Gastrocnemius medialis (tissue), 4 donors: ENCODE data around the gene AMIGO2. TPM values are rescaled to one million over a fixed set of nuclear protein-coding genes. Genes with fewer than 3 reads are reported as not detected.
"Not testable (repeated sequence)": the region's sequence is repeated elsewhere in the genome, so short reads cannot be mapped to it uniquely, and the experiment has no call there.

Source experiments
- ATAC-seq, 2 donors: fragments of 150-250 bp; one replicate each; pipeline ENCODE4 v1.9.1; 2016
- DNase-seq, 2 donors: peaks; one replicate each; pipeline ENCODE4 v3.0.0-alpha.2; 2019
- H3K27ac ChIP-seq, 4 donors: fragments of 200-600 bp; sonication (generic); 1 replicate in 1 of 4; 2 replicates in 3 of 4; pipeline ENCODE4 v1.5.1; 2016 to 2018; ENCODE audit warnings: mild to moderate bottlenecking in 2 of 4, moderate library complexity in 1 of 4
- H3K27me3 ChIP-seq, 3 donors: fragments of 200-600 bp; sonication (generic) in 2 of 3; 1 replicate in 1 of 3; 2 replicates in 2 of 3; pipeline versions ENCODE4 v1.5.1 to v1.6.0; 2016 to 2019; ENCODE audit warnings: mild to moderate bottlenecking in 1 of 3, moderate library complexity in 1 of 3
- H3K36me3 ChIP-seq, 2 donors: fragments of 200-600 bp; sonication (generic) in 1 of 2; one replicate each; pipeline ENCODE4 v1.5.1; 2017 to 2018
- H3K4me1 ChIP-seq, 2 donors: fragments of 200-600 bp; sonication (generic) in 1 of 2; one replicate each; pipeline ENCODE4 v1.5.1; 2016 to 2017; ENCODE audit warnings: mild to moderate bottlenecking in 2 of 2
- H3K4me3 ChIP-seq, 4 donors: fragments of 200-600 bp; sonication (generic) in 3 of 4; 1 replicate in 1 of 4; 2 replicates in 3 of 4; pipeline ENCODE4 v1.5.1; 2016 to 2019; ENCODE audit warnings: mild to moderate bottlenecking in 2 of 4
- H3K9me3 ChIP-seq, 3 donors: fragments of 200-600 bp; sonication (generic) in 2 of 3; 1 replicate in 1 of 3; 2 replicates in 2 of 3; pipeline ENCODE4 v1.5.1; 2016 to 2019
- CTCF ChIP-seq, 5 experiments: fragments of 450-650 bp in 3 of 5; fragments of 200-600 bp in 2 of 5; sonication (generic) in 2 of 5; IDR thresholded peaks in 4 of 5; conservative IDR thresholded peaks in 1 of 5; 1 replicate in 4 of 5; 2 replicates in 1 of 5; pipeline ENCODE4 v1.5.1; 2016 to 2019; ENCODE audit warnings: antibody characterized with exemption in 5 of 5, mild to moderate bottlenecking in 3 of 5, moderate library complexity in 3 of 5
- POLR2A ChIP-seq, 2 donors: fragments of 450-650 bp; IDR thresholded peaks; one replicate each; pipeline ENCODE4 v1.6.1; 2017; ENCODE audit warnings: antibody characterized with exemption in 2 of 2, mild to moderate bottlenecking in 2 of 2, moderate library complexity in 2 of 2
- in situ Hi-C, 4 donors: fragments of 200-750 bp; cut with MboI; loops; one replicate each; pipeline versions ENCODE4 v1.15.0 to v1.8.0; 2017; ENCODE audit warnings: low sequenced_read_pairs in 4 of 4
- intact Hi-C: fragments of 100-400 bp; cut with DNase I; formaldehyde crosslinking; loops from one replicate; pipeline ENCODE4 v1.15.1; 2023; ENCODE audit warnings: low total_unique reads
- total RNA-seq, 4 donors: library from RNA; depleted of rRNA; stranded (reverse); fragments of >200 nt; gene quantifications; one replicate each; pipeline versions ENCODE4 v1.1.0 to v1.2.3, GENCODE V29; 2016

Gene AMIGO2
- total RNA-seq, 4 donors from 2014 or later, result 0.41 to 1.5 (median 0.51) TPM

GRCh38 chr12:47067771-47068431, 11.9 kb downstream of the AMIGO2 start:
- H3K36me3 ChIP-seq, result no peaks in the 10 kb centered on the region
- ATAC-seq (no peak), DNase-seq (no peak)
- in situ Hi-C loops (no loop called here), intact Hi-C loops (no loop called here)
- H3K4me1 ChIP-seq, result no peaks in the 10 kb centered on the region
- H3K27me3 ChIP-seq, result no peaks in the 10 kb centered on the region
- TF ChIP-seq POLR2A (IDR thresholded peaks at IDR 0.05) (no peak), CTCF (IDR thresholded peaks at IDR 0.05 in 4 of 5, conservative IDR thresholded peaks at IDR 0.05 in 1 of 5) (no peak)
- H3K4me3 ChIP-seq, result no peak overlapping the region
- no peaks in the 10 kb centered on the region for H3K9me3 ChIP-seq
- no peak overlapping the region for H3K27ac ChIP-seq

- Histone ChIP-seq H3K4me3 (no peak overlapping the region), H3K27ac (no peak overlapping the region), H3K4me1 (no peaks in the 10 kb centered on the region), H3K27me3 (no peaks in the 10 kb centered on the region), H3K9me3 (no peaks in the 10 kb centered on the region), H3K36me3 (no peaks in the 10 kb centered on the region)
- intact Hi-C loops (no loop called here), in situ Hi-C loops (no loop called here)
- TF ChIP-seq CTCF (IDR thresholded peaks at IDR 0.05 in 4 of 5, conservative IDR thresholded peaks at IDR 0.05 in 1 of 5) (no peak), POLR2A (IDR thresholded peaks at IDR 0.05) (no peak)
- no peak for DNase-seq
- no peak for ATAC-seq
These were observed 12.6 kb downstream of the AMIGO2 start for GRCh38 chr12:47067176-47067575.

- H3K27me3 ChIP-seq, result no peaks in the 10 kb centered on the region
- H3K4me1 ChIP-seq, result no peaks in the 10 kb centered on the region
- intact Hi-C loops (no loop called here), in situ Hi-C loops (no loop called here)
- no peaks in the 10 kb centered on the region for H3K36me3 ChIP-seq
- H3K27ac ChIP-seq, result no peak overlapping the region
- DNase-seq, result no peak
- TF ChIP-seq POLR2A (IDR thresholded peaks at IDR 0.05) (no peak), CTCF (IDR thresholded peaks at IDR 0.05 in 4 of 5, conservative IDR thresholded peaks at IDR 0.05 in 1 of 5) (no peak)
- ATAC-seq, result no peak
- H3K4me3 ChIP-seq, result no peak overlapping the region
- no peaks in the 10 kb centered on the region for H3K9me3 ChIP-seq
These were observed 13.3 kb downstream of the AMIGO2 start for GRCh38 chr12:47066278-47067025.

GRCh38 chr12:47065546-47065945, 14.2 kb downstream of the AMIGO2 start:
- H3K27me3 ChIP-seq, result no peaks in the 10 kb centered on the region
- H3K4me1 ChIP-seq, result no peaks in the 10 kb centered on the region
- intact Hi-C loops, result no loop called here
- H3K36me3 ChIP-seq, result no peaks in the 10 kb centered on the region
- in situ Hi-C loops, result no loop called here
- no peak overlapping the region for H3K27ac ChIP-seq
- DNase-seq (no peak), ATAC-seq (no peak)
- no peak for TF ChIP-seq POLR2A (IDR thresholded peaks at IDR 0.05)
- TF ChIP-seq CTCF (IDR thresholded peaks at IDR 0.05 in 4 of 5, conservative IDR thresholded peaks at IDR 0.05 in 1 of 5), result no peak
- H3K4me3 ChIP-seq, result no peak overlapping the region
- no peaks in the 10 kb centered on the region for H3K9me3 ChIP-seq

GRCh38 chr12:47058640-47059039, 21.1 kb downstream of the AMIGO2 start:
- intact Hi-C loops, H3K27ac ChIP-seq, H3K36me3 ChIP-seq, ATAC-seq, in situ Hi-C loops, H3K27me3 ChIP-seq, DNase-seq, H3K4me3 ChIP-seq, H3K9me3 ChIP-seq, H3K4me1 ChIP-seq: not testable (repeated sequence)

- H3K36me3 ChIP-seq, H3K9me3 ChIP-seq, in situ Hi-C loops, DNase-seq, H3K27ac ChIP-seq, ATAC-seq, intact Hi-C loops, H3K4me1 ChIP-seq, H3K4me3 ChIP-seq, H3K27me3 ChIP-seq: not testable (repeated sequence)
These were observed 22.8 kb downstream of the AMIGO2 start for GRCh38 chr12:47056944-47057343.

GRCh38 chr12:47055856-47056255, 23.9 kb downstream of the AMIGO2 start:
- H3K4me1 ChIP-seq, H3K27me3 ChIP-seq, H3K36me3 ChIP-seq, H3K4me3 ChIP-seq, H3K27ac ChIP-seq, DNase-seq, H3K9me3 ChIP-seq, intact Hi-C loops, in situ Hi-C loops, ATAC-seq: not testable (repeated sequence)
